Neutrophil (primary cell): Measurements from ENCODE around the gene CX3CR1.

Experiments
- H3K27ac ChIP-seq: fragments of 200-600 bp; sonication (generic); 2 replicates; pipeline ENCODE4 v1.5.1; 2016; ENCODE audit warnings: mild to moderate bottlenecking, moderate library complexity
- H3K27me3 ChIP-seq: fragments of 200-600 bp; sonication (generic); 2 replicates; pipeline ENCODE4 v1.6.0; 2016; ENCODE audit warnings: mild to moderate bottlenecking
- H3K36me3 ChIP-seq: fragments of 200-600 bp; sonication (generic); 2 replicates; pipeline ENCODE4 v1.5.1; 2017
- H3K4me1 ChIP-seq, 2 experiments: fragments of 200-600 bp in 1 of 2; sonication (generic) in 1 of 2; 1 replicate in 1 of 2; 2 replicates in 1 of 2; pipeline versions ENCODE4 v1.5.1 to v1.6.1; 2013 to 2016; ENCODE audit warnings: low read depth in 1 of 2, low read length in 1 of 2, mild to moderate bottlenecking in 1 of 2, moderate library complexity in 1 of 2; ENCODE audit not compliant: control insufficient read depth in 1 of 2, insufficient read depth in 1 of 2
- H3K4me3 ChIP-seq, 2 experiments: fragments of 200-600 bp in 1 of 2; sonication (generic) in 1 of 2; 1 replicate in 1 of 2; 2 replicates in 1 of 2; pipeline ENCODE4 v1.5.1; 2013 to 2016; ENCODE audit warnings: low read depth in 1 of 2, low read length in 1 of 2, mild to moderate bottlenecking in 1 of 2, moderate library complexity in 1 of 2
- H3K9me3 ChIP-seq: fragments of 200-600 bp; sonication (generic); 2 replicates; pipeline ENCODE4 v1.5.1; 2016
- TF ChIP-seq, protein P1 (sequence below): fragments of 200-600 bp; sonication (generic); IDR thresholded peaks from 2 replicates; pipeline ENCODE4 v1.5.1; 2016; ENCODE audit warnings: antibody characterized with exemption

CX3CR1 gene

DNA sequence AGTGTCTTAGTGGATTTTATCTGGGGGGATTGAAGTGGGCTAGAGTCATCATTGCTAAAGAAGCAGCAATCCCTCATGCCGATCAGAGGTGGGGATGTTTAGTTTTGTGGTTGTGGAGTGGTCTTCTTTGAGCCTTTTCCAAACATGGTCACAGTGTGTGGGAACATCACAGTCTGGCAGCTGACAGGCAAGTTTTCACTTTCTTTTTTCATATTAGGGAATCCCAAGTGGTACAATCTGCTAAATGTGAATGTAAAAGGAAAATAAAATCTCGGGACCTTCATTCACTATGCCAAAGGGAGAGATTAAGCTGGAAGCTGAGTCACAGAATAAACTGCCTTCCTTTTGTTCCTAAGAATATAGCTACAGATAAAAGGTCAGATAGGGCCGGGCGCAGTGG lies 10.4 kb upstream of the CX3CR1 start:
- peaks cover 17 to 19% of the 10 kb centered on the region in 2 experiments for H3K4me1 ChIP-seq
- H3K4me3 ChIP-seq = no peak overlapping the region
- no peaks in the 10 kb centered on the region for H3K9me3 ChIP-seq
- H3K27ac ChIP-seq = no peak overlapping the region
- H3K27me3 ChIP-seq = no peaks in the 10 kb centered on the region
- TF ChIP-seq, protein P1, sequence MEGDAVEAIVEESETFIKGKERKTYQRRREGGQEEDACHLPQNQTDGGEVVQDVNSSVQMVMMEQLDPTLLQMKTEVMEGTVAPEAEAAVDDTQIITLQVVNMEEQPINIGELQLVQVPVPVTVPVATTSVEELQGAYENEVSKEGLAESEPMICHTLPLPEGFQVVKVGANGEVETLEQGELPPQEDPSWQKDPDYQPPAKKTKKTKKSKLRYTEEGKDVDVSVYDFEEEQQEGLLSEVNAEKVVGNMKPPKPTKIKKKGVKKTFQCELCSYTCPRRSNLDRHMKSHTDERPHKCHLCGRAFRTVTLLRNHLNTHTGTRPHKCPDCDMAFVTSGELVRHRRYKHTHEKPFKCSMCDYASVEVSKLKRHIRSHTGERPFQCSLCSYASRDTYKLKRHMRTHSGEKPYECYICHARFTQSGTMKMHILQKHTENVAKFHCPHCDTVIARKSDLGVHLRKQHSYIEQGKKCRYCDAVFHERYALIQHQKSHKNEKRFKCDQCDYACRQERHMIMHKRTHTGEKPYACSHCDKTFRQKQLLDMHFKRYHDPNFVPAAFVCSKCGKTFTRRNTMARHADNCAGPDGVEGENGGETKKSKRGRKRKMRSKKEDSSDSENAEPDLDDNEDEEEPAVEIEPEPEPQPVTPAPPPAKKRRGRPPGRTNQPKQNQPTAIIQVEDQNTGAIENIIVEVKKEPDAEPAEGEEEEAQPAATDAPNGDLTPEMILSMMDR = no peak
- H3K36me3 ChIP-seq = no peaks in the 10 kb centered on the region

DNA sequence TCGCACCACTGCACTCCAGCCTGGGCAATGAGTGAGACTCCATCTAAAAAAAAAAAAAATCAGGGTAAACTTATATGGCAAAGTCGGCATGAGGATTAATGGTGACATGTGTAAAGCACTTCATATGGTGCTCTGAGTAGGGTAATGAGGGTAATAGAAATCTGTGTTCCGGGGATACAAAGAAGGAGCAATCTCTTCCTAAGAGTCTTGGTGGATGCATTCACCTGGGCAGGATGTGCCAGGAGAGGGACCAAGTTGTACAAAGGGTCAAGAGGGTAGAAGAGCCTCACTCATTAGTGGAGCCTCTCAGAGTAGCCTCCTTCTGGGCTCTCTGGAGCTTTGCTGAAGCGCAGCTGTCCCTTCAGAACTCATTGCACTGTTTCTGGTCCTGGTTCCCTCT lies 9.3 kb upstream of the CX3CR1 start:
- H3K4me3 ChIP-seq = no peak overlapping the region
- peaks cover 28 to 29% of the 10 kb centered on the region in 2 experiments for H3K4me1 ChIP-seq
- H3K27me3 ChIP-seq = no peaks in the 10 kb centered on the region
- TF ChIP-seq, protein P1 = no peak
- H3K27ac ChIP-seq = no peak overlapping the region
- H3K9me3 ChIP-seq = no peaks in the 10 kb centered on the region
- H3K36me3 ChIP-seq = no peaks in the 10 kb centered on the region

DNA sequence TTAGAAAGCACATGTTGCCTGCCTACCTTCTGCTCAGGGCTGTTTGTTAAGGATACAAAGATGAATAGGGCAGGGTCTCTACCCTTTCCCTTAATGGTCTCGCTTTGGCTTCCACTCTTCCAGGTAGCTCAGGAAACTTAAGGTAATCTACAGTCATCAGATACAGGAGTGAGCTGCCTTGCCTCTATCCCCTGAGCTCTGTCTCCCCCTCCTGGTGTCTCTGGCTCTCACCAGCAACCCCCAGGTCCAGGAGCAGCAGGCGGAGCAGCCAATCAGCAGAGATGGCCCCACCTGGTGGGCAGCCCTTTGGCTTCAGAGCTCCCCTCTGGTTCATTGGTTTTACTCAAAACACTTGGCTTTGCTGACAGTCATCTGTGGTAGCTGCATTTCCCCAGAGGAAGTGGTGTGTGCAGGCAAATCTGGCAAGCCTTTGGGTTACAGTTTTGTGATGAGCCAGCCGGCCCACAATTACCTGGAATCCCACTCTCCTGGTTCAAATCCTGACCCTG lies 8.5 kb upstream of the CX3CR1 start:
- TF ChIP-seq, protein P1 = peak; percentile 91
- Histone ChIP-seq H3K27me3 (no peaks in the 10 kb centered on the region), H3K9me3 (no peaks in the 10 kb centered on the region), H3K36me3 (no peaks in the 10 kb centered on the region), H3K4me3 (no peak overlapping the region), H3K4me1 (peaks cover 30 to 31% of the 10 kb centered on the region in 2 experiments), H3K27ac (no peak overlapping the region)

DNA sequence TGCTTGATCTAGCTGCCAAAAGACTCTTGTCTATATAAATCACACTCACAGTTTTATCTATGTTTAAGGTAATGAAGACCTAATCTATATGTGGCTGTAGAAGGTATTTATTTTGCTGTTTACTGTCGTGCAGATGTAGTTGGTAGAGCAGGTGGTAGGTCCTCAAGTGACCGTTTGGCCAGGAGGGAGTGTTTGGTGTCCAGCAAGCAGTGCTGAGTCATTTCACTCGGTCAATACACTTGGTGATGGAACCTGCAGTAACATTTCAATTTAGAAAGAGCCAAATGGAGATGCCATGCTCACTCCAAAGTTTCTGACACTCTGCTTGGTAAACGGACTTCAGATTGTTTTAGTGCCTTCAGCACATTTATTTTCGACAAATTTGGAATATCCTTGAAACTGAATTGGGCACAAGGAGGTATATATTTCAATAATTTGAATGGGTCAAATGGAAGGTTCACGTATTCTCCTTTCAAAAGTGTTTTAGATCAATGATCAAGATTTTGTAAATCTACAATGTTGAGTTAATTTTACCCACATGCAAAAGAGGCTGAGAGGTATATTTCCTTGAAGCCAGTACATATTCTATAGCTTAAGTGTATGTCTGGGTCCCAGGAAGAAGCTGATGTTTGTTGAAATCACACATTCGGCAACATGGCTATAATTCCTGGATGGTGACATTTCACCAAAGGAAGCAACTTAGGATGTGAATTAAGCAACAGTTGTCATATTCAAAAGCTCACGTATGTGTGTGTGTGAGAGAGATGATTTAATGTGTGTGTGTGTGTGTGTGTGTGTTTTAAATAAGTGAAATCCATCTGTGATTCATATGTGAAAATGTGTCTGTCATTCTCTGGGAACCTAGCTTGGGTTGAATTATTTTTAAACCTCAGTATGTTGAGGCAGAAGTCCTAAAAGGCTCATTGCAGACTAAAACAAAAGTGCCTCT lies 7.7 kb upstream of the CX3CR1 start:
- no peak overlapping the region for H3K27ac ChIP-seq
- no peaks in the 10 kb centered on the region for H3K27me3 ChIP-seq
- no peaks in the 10 kb centered on the region for H3K36me3 ChIP-seq
- H3K4me1 ChIP-seq = peaks cover 30 to 31% of the 10 kb centered on the region in 2 experiments
- H3K4me3 ChIP-seq = no peak overlapping the region
- no peaks in the 10 kb centered on the region for H3K9me3 ChIP-seq
- TF ChIP-seq, protein P1 = no peak

DNA sequence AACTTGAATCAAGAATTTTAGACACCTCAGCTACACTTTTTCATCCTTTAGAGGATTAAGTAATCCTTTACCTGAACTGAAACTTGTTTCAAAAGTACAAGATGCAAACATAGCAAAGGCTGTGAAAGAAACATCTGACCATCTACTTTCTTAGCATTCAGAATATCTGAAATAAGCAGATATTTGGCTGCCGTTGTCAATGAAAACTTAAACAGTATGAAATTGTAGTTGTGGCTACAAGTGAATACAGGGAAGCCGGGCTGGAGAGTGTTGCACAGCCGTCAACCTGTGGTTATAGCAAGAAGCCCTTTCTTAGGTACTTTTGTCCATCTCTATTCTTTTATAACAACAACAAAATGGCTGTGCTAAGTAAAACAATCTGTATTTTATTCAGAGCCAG lies 6.9 kb upstream of the CX3CR1 start:
- no peak overlapping the region for H3K27ac ChIP-seq
- no peaks in the 10 kb centered on the region for H3K9me3 ChIP-seq
- H3K27me3 ChIP-seq = no peaks in the 10 kb centered on the region
- TF ChIP-seq, protein P1 = no peak
- H3K4me1 ChIP-seq = peaks cover 33% of the 10 kb centered on the region in 2 experiments
- H3K4me3 ChIP-seq = no peak overlapping the region
- H3K36me3 ChIP-seq = no peaks in the 10 kb centered on the region
